Cardiac muscle cell (in vitro differentiated cells and primary cell): ENCODE data around the gene PTGES. TPM values are rescaled to one million over a fixed set of nuclear protein-coding genes. Genes with fewer than 3 reads are reported as not detected.
A peak's percentile ranks its signal among the peaks of the same experiment; 100 is the strongest.
"Not testable (repeated sequence)": the region's sequence is repeated elsewhere in the genome, so short reads cannot be mapped to it uniquely, and the experiment has no call there.

ENCODE experiments used
- DNase-seq, 2 donors: peaks; one replicate each; pipeline versions ENCODE4 v3.0.0 to v3.0.0-alpha.2; 2010 to 2017; ENCODE audit warnings: low read depth in 1 of 2, low spot score in 1 of 2
- H3K27ac ChIP-seq: fragments of 200-600 bp; sonication (generic); 2 replicates; pipeline ENCODE4 v1.5.1; 2016
- H3K27me3 ChIP-seq: fragments of 200-600 bp; sonication (generic); 2 replicates; pipeline ENCODE4 v1.6.0; 2016; ENCODE audit warnings: control low read depth
- H3K36me3 ChIP-seq: fragments of 200-600 bp; sonication (generic); 2 replicates; pipeline ENCODE4 v1.5.1; 2016; ENCODE audit warnings: control low read depth
- H3K4me1 ChIP-seq: fragments of 200-600 bp; sonication (generic); 2 replicates; pipeline ENCODE4 v1.8.1; 2017; ENCODE audit warnings: low read depth, mild to moderate bottlenecking, mixed run types
- H3K4me3 ChIP-seq: fragments of 200-600 bp; sonication (generic); 2 replicates; pipeline ENCODE4 v1.5.1; 2016; ENCODE audit warnings: mild to moderate bottlenecking
- H3K9me3 ChIP-seq: fragments of 200-600 bp; sonication (generic); 2 replicates; pipeline ENCODE4 v1.5.1; 2017; ENCODE audit warnings: low read depth, mild to moderate bottlenecking, control low read depth
- polyA plus RNA-seq: library from polyadenylated mRNA; unstranded; fragments of >200 nt; fragmentation: Nextera tagmentation; extraction: Ambion mirVana; gene quantifications from 2 replicates; pipeline ENCODE4 v1.2.1, GENCODE V29; 2016
- total RNA-seq: library from RNA; depleted of rRNA; stranded (reverse); fragments of >200 nt; gene quantifications from 2 replicates; pipeline ENCODE4 v1.2.3, GENCODE V29; 2016
- TF ChIP-seq, protein P1 (sequence below): IDR thresholded peaks from 2 replicates; pipeline ENCODE4 v1.5.1; 2012; ENCODE audit warnings: low read depth, mild to moderate bottlenecking, low read length

PTGES gene
- total and polyA plus RNA-seq, 2 experiments from 2014 or later, result 1.4 to 4.6 TPM

DNA sequence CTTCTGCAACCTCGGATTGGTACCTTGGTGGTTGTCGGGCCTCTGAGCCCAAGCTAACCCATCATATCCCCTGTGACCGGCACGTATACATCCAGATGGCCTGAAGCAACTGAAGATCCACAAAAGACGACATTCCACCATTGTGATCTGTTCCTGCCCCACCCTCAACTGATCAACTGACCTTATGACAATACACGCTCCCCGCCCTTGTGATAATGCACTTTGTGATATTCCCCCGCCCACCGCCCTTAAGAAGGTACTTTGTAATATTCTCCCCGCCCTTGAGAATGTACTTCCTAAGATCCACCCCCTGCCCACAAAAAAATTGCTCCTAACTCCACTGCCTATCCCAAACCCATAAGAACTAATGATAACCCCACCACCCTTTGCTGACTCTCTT lies 33.6 kb upstream of the PTGES start:
- peaks cover 9% of the 10 kb centered on the region for H3K27me3 ChIP-seq
- H3K27ac ChIP-seq, result no peak overlapping the region
- no peaks in the 10 kb centered on the region for H3K4me1 ChIP-seq
- TF ChIP-seq, protein P1, sequence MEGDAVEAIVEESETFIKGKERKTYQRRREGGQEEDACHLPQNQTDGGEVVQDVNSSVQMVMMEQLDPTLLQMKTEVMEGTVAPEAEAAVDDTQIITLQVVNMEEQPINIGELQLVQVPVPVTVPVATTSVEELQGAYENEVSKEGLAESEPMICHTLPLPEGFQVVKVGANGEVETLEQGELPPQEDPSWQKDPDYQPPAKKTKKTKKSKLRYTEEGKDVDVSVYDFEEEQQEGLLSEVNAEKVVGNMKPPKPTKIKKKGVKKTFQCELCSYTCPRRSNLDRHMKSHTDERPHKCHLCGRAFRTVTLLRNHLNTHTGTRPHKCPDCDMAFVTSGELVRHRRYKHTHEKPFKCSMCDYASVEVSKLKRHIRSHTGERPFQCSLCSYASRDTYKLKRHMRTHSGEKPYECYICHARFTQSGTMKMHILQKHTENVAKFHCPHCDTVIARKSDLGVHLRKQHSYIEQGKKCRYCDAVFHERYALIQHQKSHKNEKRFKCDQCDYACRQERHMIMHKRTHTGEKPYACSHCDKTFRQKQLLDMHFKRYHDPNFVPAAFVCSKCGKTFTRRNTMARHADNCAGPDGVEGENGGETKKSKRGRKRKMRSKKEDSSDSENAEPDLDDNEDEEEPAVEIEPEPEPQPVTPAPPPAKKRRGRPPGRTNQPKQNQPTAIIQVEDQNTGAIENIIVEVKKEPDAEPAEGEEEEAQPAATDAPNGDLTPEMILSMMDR, result no peak
- DNase-seq, result no peak
- H3K4me3 ChIP-seq, result no peak overlapping the region
- no peaks in the 10 kb centered on the region for H3K9me3 ChIP-seq
- no peaks in the 10 kb centered on the region for H3K36me3 ChIP-seq

DNA sequence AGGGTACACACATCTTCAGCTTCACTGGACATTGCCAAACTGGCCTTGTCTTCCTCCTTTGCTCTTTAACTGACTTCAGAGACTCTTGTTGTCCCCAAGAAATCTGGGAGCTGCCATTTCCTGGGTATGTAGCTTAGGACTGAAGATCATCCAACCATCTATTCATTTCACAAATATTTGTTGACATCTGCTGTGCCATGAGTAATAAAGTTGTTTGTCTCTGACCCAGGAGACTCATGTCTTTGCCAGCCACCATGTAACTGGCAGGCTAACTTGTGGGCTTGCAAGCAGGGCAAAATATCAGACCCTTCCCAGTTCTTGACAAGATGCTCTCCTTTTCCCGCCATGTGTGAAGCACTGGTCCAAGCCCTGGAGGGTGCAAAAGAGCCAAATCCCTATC lies 33.0 kb upstream of the PTGES start:
- Histone ChIP-seq H3K4me3 (no peak overlapping the region), H3K27ac (no peak overlapping the region), H3K36me3 (no peaks in the 10 kb centered on the region), H3K9me3 (no peaks in the 10 kb centered on the region), H3K4me1 (no peaks in the 10 kb centered on the region), H3K27me3 (peaks cover 9% of the 10 kb centered on the region)
- DNase-seq, result no peak
- TF ChIP-seq, protein P1, result no peak

GRCh38 chr9:129784970-129785369 lies 32.1 kb upstream of the PTGES start:
- H3K36me3 ChIP-seq, H3K4me1 ChIP-seq, DNase-seq, H3K9me3 ChIP-seq, H3K27ac ChIP-seq, H3K4me3 ChIP-seq, H3K27me3 ChIP-seq: not testable (repeated sequence)

- TF ChIP-seq, protein P1, result peak; percentile 90
- Histone ChIP-seq H3K27me3 (peaks cover 9% of the 10 kb centered on the region), H3K36me3 (no peaks in the 10 kb centered on the region), H3K27ac (no peak overlapping the region), H3K4me3 (no peak overlapping the region), H3K9me3 (no peaks in the 10 kb centered on the region), H3K4me1 (no peaks in the 10 kb centered on the region)
- peak; percentile 82 to 86 for DNase-seq
Measured at GRCh38 chr9:129783516-129784361, 30.9 kb upstream of the PTGES start.

DNA sequence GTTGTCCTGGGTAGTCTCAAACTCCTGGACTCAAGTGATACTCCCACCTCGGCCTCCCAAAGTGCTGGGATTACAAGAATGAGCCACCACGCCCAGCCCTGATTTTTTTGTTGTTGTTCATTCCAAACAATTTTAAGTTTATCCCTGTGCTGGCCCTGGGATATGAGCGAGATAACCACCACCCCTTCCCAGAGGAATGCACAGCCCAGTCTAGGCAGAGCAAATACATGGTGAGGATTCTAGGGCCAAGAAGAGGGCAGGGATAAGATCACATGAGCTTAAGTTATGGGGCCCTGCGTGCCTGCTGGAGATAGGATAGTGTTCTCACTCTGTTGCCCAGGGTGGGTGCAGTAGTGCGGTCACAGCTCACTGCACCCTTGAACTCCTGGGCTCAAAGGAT lies 29.1 kb upstream of the PTGES start:
- Histone ChIP-seq H3K4me1 (no peaks in the 10 kb centered on the region), H3K27ac (no peak overlapping the region), H3K9me3 (no peaks in the 10 kb centered on the region), H3K4me3 (no peak overlapping the region), H3K27me3 (peaks cover 4% of the 10 kb centered on the region), H3K36me3 (no peaks in the 10 kb centered on the region)
- DNase-seq, result peak in 1 of 2 donors; percentile 53
- TF ChIP-seq, protein P1, result no peak

DNA sequence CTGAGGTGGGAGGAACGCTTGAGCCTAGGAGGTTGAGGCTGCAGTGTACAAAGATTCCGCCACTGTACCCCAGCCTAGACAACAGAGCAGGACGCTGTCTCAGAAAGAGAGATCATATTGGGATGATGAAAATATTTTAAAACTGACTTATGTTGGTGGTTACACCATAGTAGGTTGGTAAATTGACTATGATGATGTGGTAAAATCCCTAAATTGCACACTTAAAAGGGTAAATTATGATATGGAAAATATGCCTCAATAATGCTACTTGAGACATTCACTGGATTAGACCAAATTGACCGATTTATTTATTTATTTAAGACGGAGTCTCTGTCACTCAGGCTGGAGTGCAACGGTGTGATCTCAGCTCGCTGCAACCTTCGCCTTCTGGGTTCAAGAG lies 28.3 kb upstream of the PTGES start:
- Histone ChIP-seq H3K9me3 (no peaks in the 10 kb centered on the region), H3K36me3 (no peaks in the 10 kb centered on the region), H3K4me3 (no peak overlapping the region), H3K27me3 (no peaks in the 10 kb centered on the region), H3K27ac (no peak overlapping the region), H3K4me1 (no peaks in the 10 kb centered on the region)
- DNase-seq, result no peak
- TF ChIP-seq, protein P1, result no peak
